HCT116 (cell line): ENCODE measurements around the gene CEACAM6. TPM values are rescaled to one million over a fixed set of nuclear protein-coding genes. Genes with fewer than 3 reads are reported as not detected.

Experiments
- ATAC-seq: fragments of 200-7000 bp; cut with Tn5 transposase; 2 replicates; pipeline ENCODE4 v1.9.1; 2020; ENCODE audit warnings: mild to moderate bottlenecking, moderate library complexity
- BruUV-seq: library from RNA; stranded (reverse); fragments of 400-500 nt; replicated peaks from 2 replicates; lab custom pipeline; 2021; lab: Mats Ljungman, UMichigan
- CTCF ChIA-PET: fragments of 300-600 bp; sonication (Branson Sonifier 250); formaldehyde crosslinking; loops from one replicate; lab custom pipeline; 2021; ENCODE audit warnings: antibody characterized with exemption; lab: Charles Lee
- POLR2A ChIA-PET: fragments of 300-600, 350-600 bp; sonication (Branson Sonifier 250); formaldehyde crosslinking; loops from one replicate; lab custom pipeline; 2021; ENCODE audit warnings: antibody characterized with exemption; lab: Charles Lee
- RAD21 ChIA-PET, 2 experiments: fragments of 300-600 bp; sonication (Branson Sonifier 250); formaldehyde crosslinking; loops; one replicate each; lab custom pipeline; 2023; ENCODE audit warnings: low total read pairs in 2 of 2; ENCODE audit not compliant: uncharacterized antibody in 2 of 2, unreplicated experiment in 2 of 2, low non-redundant PET in 1 of 2; lab: Charles Lee
- DNase-seq: peaks from one replicate; pipeline ENCODE4 v3.0.0-alpha.2; 2010; ENCODE audit warnings: low read depth, low spot score
- H2AFZ ChIP-seq: fragments of 200-600 bp; shearing (Covaris generic), sonication (generic); 2 replicates; pipeline ENCODE4 v1.6.1; 2017; ENCODE audit warnings: low read depth, mixed run types, mixed read lengths, antibody characterized with exemption, low read length; ENCODE audit not compliant: poor library complexity, severe bottlenecking
- H3K27ac ChIP-seq: 2 replicates; pipeline ENCODE4 v1.5.1; 2012; ENCODE audit warnings: low read depth, low read length
- H3K27me3 ChIP-seq: fragments of 200-600 bp; sonication (generic); 2 replicates; pipeline ENCODE4 v1.6.1; 2016; ENCODE audit warnings: mixed run types, low read length, mixed read lengths; ENCODE audit not compliant: insufficient read depth
- H3K36me3 ChIP-seq, 2 experiments: fragments of 200-500 bp in 1 of 2; fragments of 200-600 bp in 1 of 2; sonication (Bioruptor generic) in 1 of 2; sonication (generic) in 1 of 2; 2 replicates each; pipeline versions ENCODE4 v1.5.1 to v1.6.1; 2014 to 2016; ENCODE audit warnings: low read length in 2 of 2, inconsistent platforms in 1 of 2, mixed read lengths in 1 of 2, mixed run types in 1 of 2; ENCODE audit not compliant: insufficient read depth in 2 of 2, control insufficient read depth in 1 of 2
- H3K4me1 ChIP-seq, 2 experiments: fragments of 200-600 bp in 1 of 2; sonication (generic) in 1 of 2; 2 replicates each; pipeline versions ENCODE4 v1.5.1 to v1.6.1; 2012 to 2017; ENCODE audit warnings: low read length in 2 of 2, inconsistent platforms in 1 of 2, mild to moderate bottlenecking in 1 of 2, mixed read lengths in 1 of 2, mixed run types in 1 of 2, moderate library complexity in 1 of 2; ENCODE audit not compliant: insufficient read depth in 2 of 2, control insufficient read depth in 1 of 2
- H3K4me2 ChIP-seq: fragments of 200-600 bp; sonication (generic); 2 replicates; pipeline ENCODE4 v1.6.1; 2017; ENCODE audit warnings: mixed run types, low read length, mixed read lengths
- H3K4me3 ChIP-seq, 2 experiments: fragments of 200-600 bp in 1 of 2; sonication (generic) in 1 of 2; replicated peaks in 1 of 2; 2 replicates each; pipeline ENCODE4 v1.5.1; 2011 to 2016; ENCODE audit warnings: low read length in 2 of 2, control low read depth in 1 of 2, low read depth in 1 of 2, mild to moderate bottlenecking in 1 of 2, mixed read lengths in 1 of 2, mixed run types in 1 of 2
- H3K79me2 ChIP-seq: fragments of 200-600 bp; sonication (generic); 2 replicates; pipeline ENCODE4 v1.6.1; 2017; ENCODE audit warnings: mild to moderate bottlenecking, mixed run types, low read length, moderate library complexity, mixed read lengths; ENCODE audit not compliant: insufficient read depth
- H3K9ac ChIP-seq: fragments of 200-600 bp; sonication (generic); 2 replicates; pipeline ENCODE4 v1.6.1; 2016; ENCODE audit warnings: low read length, mixed read lengths
- H3K9me2 ChIP-seq: fragments of 200-600 bp; sonication (generic), shearing (Covaris generic); 2 replicates; pipeline ENCODE4 v1.6.1; 2017; ENCODE audit warnings: mixed run types, mild to moderate bottlenecking, moderate library complexity; ENCODE audit not compliant: insufficient read depth
- H3K9me3 ChIP-seq, 2 experiments: fragments of 200-500 bp in 1 of 2; fragments of 200-600 bp in 1 of 2; sonication (Bioruptor generic) in 1 of 2; sonication (generic) in 1 of 2; 2 replicates each; pipeline ENCODE4 v1.6.1; 2014 to 2017; ENCODE audit warnings: low read length in 2 of 2, mixed read lengths in 2 of 2, inconsistent platforms in 1 of 2, low read depth in 1 of 2, mild to moderate bottlenecking in 1 of 2, mixed run types in 1 of 2, moderate library complexity in 1 of 2; ENCODE audit not compliant: control insufficient read depth in 1 of 2, insufficient read depth in 1 of 2
- H4K20me1 ChIP-seq: fragments of 200-600 bp; sonication (generic), shearing (Covaris generic); 2 replicates; pipeline ENCODE4 v1.6.1; 2017; ENCODE audit warnings: mixed run types, mild to moderate bottlenecking, moderate library complexity; ENCODE audit not compliant: insufficient read depth
- CBX3 ChIP-seq: IDR thresholded peaks from 2 replicates; pipeline ENCODE4 v1.6.1; 2012; ENCODE audit warnings: low read depth
- ELF1 ChIP-seq: IDR thresholded peaks from 2 replicates; pipeline ENCODE4 v1.6.1; 2012; ENCODE audit warnings: low read depth, borderline replicate concordance
- EZH2 ChIP-seq: fragments of 200-600 bp; sonication (generic); IDR thresholded peaks from 2 replicates; pipeline ENCODE4 v1.6.1; 2017; ENCODE audit warnings: antibody characterized with exemption, mixed run types
- EZH2phosphoT487 ChIP-seq: fragments of 200-600 bp; IDR thresholded peaks from 2 replicates; pipeline ENCODE4 v1.6.1; 2018; ENCODE audit warnings: antibody characterized with exemption, borderline replicate concordance
- FOSL1 ChIP-seq: IDR thresholded peaks from 2 replicates; pipeline ENCODE4 v1.6.1; 2012; ENCODE audit warnings: low read depth
- JUND ChIP-seq: IDR thresholded peaks from 2 replicates; pipeline ENCODE4 v1.6.1; 2012
- POLR2A ChIP-seq: IDR thresholded peaks from 2 replicates; pipeline ENCODE4 v1.7.0; 2011; ENCODE audit warnings: borderline replicate concordance; ENCODE audit not compliant: insufficient read depth, insufficient read length; ENCODE audit errors: extremely low read depth
- POLR2AphosphoS5 ChIP-seq: IDR thresholded peaks from 2 replicates; pipeline ENCODE4 v1.6.1; 2011; ENCODE audit warnings: mild to moderate bottlenecking, low read depth, low read length, moderate library complexity
- RAD21 ChIP-seq: IDR thresholded peaks from 2 replicates; pipeline ENCODE4 v1.6.1; 2012; ENCODE audit warnings: low read depth, mild to moderate bottlenecking
- SIN3A ChIP-seq: IDR thresholded peaks from 2 replicates; pipeline ENCODE4 v1.6.1; 2012; ENCODE audit warnings: low read depth
- SP1 ChIP-seq: IDR thresholded peaks from 2 replicates; pipeline ENCODE4 v1.6.1; 2012; ENCODE audit warnings: low read depth
- TCF7L2 ChIP-seq: IDR thresholded peaks from 2 replicates; pipeline ENCODE4 v1.7.0; 2011; ENCODE audit warnings: borderline replicate concordance, inconsistent platforms; ENCODE audit not compliant: insufficient read depth, insufficient read length; ENCODE audit errors: extremely low read depth
- YY1 ChIP-seq: IDR thresholded peaks from 2 replicates; pipeline ENCODE4 v1.6.1; 2011; ENCODE audit warnings: low read length, low read depth, moderate library complexity, mild to moderate bottlenecking; ENCODE audit not compliant: insufficient replicate concordance; ENCODE audit errors: extremely low read depth
- ZBTB33 ChIP-seq: IDR thresholded peaks from 2 replicates; pipeline ENCODE4 v1.6.1; 2011; ENCODE audit warnings: mild to moderate bottlenecking, low read length, moderate library complexity; ENCODE audit not compliant: insufficient replicate concordance; ENCODE audit errors: extremely low read depth
- ZFX ChIP-seq: fragments of 450-650 bp; IDR thresholded peaks from 2 replicates; pipeline ENCODE4 v1.6.1; 2017
- ZNF274 ChIP-seq: fragments of 200-500 bp; sonication (Bioruptor generic); IDR thresholded peaks from 2 replicates; pipeline ENCODE4 v1.6.1; 2014; ENCODE audit warnings: mild to moderate bottlenecking, low read depth, low read length, inconsistent platforms
- intact Hi-C: fragments of 100-400 bp; cut with micrococcal nuclease; formaldehyde crosslinking; loops from 2 replicates; pipeline ENCODE4 v1.10.0; 2022
- total RNA-seq: library from RNA; stranded (reverse); gene quantifications from one replicate; pipeline ENCODE4 v1.2.1, GENCODE V29; 2021; ENCODE audit not compliant: unreplicated experiment
- TF ChIP-seq, protein P1 (sequence below): IDR thresholded peaks from 2 replicates; pipeline ENCODE4 v1.6.1; 2012
- TF ChIP-seq, protein P2 (sequence below): IDR thresholded peaks from 2 replicates; pipeline ENCODE4 v1.6.1; 2012

CEACAM6 gene
- total RNA-seq, 1 experiment from 2014 or later = 0.59 TPM

GRCh38 chr19:41801031-41801430 lies 45.7 kb downstream of the CEACAM6 start:
- Histone ChIP-seq H3K36me3 (no peaks in the 10 kb centered on the region), H4K20me1 (no peaks in the 10 kb centered on the region), H3K9me2 (no peaks in the 10 kb centered on the region), H3K9ac (no peak overlapping the region), H2AFZ (no peak overlapping the region), H3K27me3 (peaks cover 15% of the 10 kb centered on the region), H3K9me3 (no peaks in the 10 kb centered on the region), H3K4me2 (no peak overlapping the region), H3K4me3 (no peak overlapping the region), H3K4me1 (no peaks in the 10 kb centered on the region), H3K79me2 (no peaks in the 10 kb centered on the region), H3K27ac (no peak overlapping the region)
- RAD21 ChIA-PET = no interaction called here
- POLR2A ChIA-PET = no interaction called here
- CTCF ChIA-PET = interaction anchor here (1.1 to 4.9 kb wide), 2 partner anchors 9 to 48 kb away, joined by 4 to 24 read pairs; no protein-coding TSS in a partner anchor
- no peak for TF ChIP-seq ZBTB33
- no peak for TF ChIP-seq SIN3A
- TF ChIP-seq ZFX = no peak
- no peak for TF ChIP-seq CBX3
- TF ChIP-seq, protein P1, sequence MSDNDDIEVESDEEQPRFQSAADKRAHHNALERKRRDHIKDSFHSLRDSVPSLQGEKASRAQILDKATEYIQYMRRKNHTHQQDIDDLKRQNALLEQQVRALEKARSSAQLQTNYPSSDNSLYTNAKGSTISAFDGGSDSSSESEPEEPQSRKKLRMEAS = no peak
- no peak for TF ChIP-seq TCF7L2
- no peak for TF ChIP-seq EZH2phosphoT487
- no peak for TF ChIP-seq EZH2
- no peak for TF ChIP-seq POLR2A
- TF ChIP-seq, protein P2, sequence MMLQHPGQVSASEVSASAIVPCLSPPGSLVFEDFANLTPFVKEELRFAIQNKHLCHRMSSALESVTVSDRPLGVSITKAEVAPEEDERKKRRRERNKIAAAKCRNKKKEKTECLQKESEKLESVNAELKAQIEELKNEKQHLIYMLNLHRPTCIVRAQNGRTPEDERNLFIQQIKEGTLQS = no peak
- no peak for TF ChIP-seq SP1
- TF ChIP-seq RAD21 = no peak
- no peak for TF ChIP-seq YY1
- TF ChIP-seq ELF1 = no peak
- no peak for TF ChIP-seq JUND
- TF ChIP-seq ZNF274 = no peak
- no peak for TF ChIP-seq FOSL1
- no peak for TF ChIP-seq POLR2AphosphoS5
- ATAC-seq (no peak), DNase-seq (no peak)
- BruUV-seq = no TSS peak
- intact Hi-C loops = no loop called here
